ENCODE data around the gene PUM2. TPM values are rescaled to one million over a fixed set of nuclear protein-coding genes. Genes with fewer than 3 reads are reported as not detected.

The PUM2 gene
- total and polyA plus RNA-seq, 2 of the 13 experiments (the other 11 are each of a cell fraction or from before 2014, with no cell fraction given): 69.6 to 69.8 TPM

DNA sequence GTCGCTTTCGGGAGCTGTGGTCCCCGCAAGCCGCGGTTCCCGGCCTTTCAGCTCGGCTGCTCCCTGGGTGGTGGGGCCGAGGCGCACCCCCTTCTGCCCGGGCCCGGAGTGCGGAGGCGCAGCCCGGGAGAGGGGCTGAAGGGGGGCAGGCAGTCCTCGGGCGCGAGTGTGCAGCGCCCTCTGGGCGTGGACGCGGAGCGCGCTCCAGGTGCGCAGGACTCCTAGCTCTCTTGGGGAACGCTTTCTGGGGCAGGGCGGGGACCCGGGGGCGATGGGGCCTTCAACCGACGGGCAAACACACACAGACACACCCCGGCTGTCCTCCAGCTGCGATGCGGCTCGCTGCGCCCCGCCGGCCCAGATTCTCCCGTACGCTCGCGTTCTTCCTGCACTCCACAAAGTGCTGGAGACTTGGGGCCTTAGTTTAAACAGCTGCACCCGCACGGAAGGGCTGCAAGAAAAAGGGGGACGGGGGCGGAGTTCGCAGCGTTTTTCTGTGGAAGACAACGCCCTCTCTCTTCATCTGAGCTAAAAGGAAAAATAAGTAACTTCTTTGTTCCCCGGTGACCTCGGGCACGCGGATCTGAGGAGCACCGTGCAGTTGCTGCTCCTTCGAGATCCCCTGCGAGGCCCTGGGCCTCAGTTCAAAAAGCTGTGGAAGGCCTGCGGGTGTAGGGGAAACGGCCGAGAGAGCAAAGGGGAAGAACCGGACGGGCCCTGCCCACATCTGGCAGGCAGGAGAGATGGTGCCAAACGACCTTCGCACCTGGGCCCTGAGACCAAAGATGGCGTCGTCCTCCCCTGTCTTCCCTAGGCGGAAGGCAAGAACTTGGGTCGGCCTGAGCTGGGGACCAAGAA, 125.1 kb downstream of the PUM2 start (continued):
- TF ChIP-seq, protein P1, sequence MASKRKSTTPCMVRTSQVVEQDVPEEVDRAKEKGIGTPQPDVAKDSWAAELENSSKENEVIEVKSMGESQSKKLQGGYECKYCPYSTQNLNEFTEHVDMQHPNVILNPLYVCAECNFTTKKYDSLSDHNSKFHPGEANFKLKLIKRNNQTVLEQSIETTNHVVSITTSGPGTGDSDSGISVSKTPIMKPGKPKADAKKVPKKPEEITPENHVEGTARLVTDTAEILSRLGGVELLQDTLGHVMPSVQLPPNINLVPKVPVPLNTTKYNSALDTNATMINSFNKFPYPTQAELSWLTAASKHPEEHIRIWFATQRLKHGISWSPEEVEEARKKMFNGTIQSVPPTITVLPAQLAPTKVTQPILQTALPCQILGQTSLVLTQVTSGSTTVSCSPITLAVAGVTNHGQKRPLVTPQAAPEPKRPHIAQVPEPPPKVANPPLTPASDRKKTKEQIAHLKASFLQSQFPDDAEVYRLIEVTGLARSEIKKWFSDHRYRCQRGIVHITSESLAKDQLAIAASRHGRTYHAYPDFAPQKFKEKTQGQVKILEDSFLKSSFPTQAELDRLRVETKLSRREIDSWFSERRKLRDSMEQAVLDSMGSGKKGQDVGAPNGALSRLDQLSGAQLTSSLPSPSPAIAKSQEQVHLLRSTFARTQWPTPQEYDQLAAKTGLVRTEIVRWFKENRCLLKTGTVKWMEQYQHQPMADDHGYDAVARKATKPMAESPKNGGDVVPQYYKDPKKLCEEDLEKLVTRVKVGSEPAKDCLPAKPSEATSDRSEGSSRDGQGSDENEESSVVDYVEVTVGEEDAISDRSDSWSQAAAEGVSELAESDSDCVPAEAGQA (IDR thresholded peaks at IDR 0.05; ENCODE audit: low read depth): peak; percentile 68
- TF ChIP-seq, protein P1 (CRISPR knock-in tag; IDR thresholded peaks at IDR 0.05; ENCODE audit: borderline replicate concordance): no peak
- TF ChIP-seq PAX8 (CRISPR knock-in tag; IDR thresholded peaks at IDR 0.05; ENCODE audit: borderline replicate concordance) (no peak), ZNF775 (CRISPR knock-in tag; IDR thresholded peaks at IDR 0.05; ENCODE audit: borderline replicate concordance) (no peak), KLF16 (CRISPR knock-in tag; IDR thresholded peaks at IDR 0.05) (peak in 1 of 2 experiments; percentile 68; a peak in 3 of 4 replicates), AGO1 (IDR thresholded peaks at IDR 0.05; ENCODE audit: low read depth, low read length, poor library complexity, severe bottlenecking) (peak; percentile 17), BHLHE40 (IDR thresholded peaks at IDR 0.05; ENCODE audit: low read length) (peak; percentile 40; the same call in 1 of the 2 replicates), ZGPAT (CRISPR knock-in tag; IDR thresholded peaks at IDR 0.05) (peak; percentile 69), EZH2 (conservative IDR thresholded peaks at IDR 0.05; ENCODE audit: low read depth, low read length) (no peak), ZNF468 (CRISPR knock-in tag; IDR thresholded peaks at IDR 0.05) (no peak), SP4 (CRISPR knock-in tag; IDR thresholded peaks at IDR 0.05) (peak; percentile 76), CENPX (CRISPR knock-in tag; IDR thresholded peaks at IDR 0.05) (no peak), ETV6 (CRISPR knock-in tag; conservative IDR thresholded peaks at IDR 0.05) (peak; percentile 70), ZNF263 (CRISPR knock-in tag; IDR thresholded peaks at IDR 0.05) (peak; percentile 80), SRSF4 (IDR thresholded peaks at IDR 0.05; ENCODE audit: low read depth, low read length, poor library complexity, severe bottlenecking) (no peak), NFE2L2 (IDR thresholded peaks at IDR 0.05; ENCODE audit: low read length) (no peak), ZNF598 (CRISPR knock-in tag; IDR thresholded peaks at IDR 0.05; ENCODE audit: borderline replicate concordance) (0 out of 2 replicates have a peak, but pooled peaks have one; percentile 4), ZNF543 (CRISPR knock-in tag; IDR thresholded peaks at IDR 0.05) (peak; percentile 46; the same call in 1 of the 2 replicates)
- TF ChIP-seq, protein P2, sequence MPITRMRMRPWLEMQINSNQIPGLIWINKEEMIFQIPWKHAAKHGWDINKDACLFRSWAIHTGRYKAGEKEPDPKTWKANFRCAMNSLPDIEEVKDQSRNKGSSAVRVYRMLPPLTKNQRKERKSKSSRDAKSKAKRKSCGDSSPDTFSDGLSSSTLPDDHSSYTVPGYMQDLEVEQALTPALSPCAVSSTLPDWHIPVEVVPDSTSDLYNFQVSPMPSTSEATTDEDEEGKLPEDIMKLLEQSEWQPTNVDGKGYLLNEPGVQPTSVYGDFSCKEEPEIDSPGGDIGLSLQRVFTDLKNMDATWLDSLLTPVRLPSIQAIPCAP (CRISPR knock-in tag; IDR thresholded peaks at IDR 0.05; ENCODE audit: low read depth): no peak
